Stimulated activated naive CD8-positive, alpha-beta T cell treated with anti-CD3 and anti-CD28 coated beads, Interleukin-15, Interleukin-2, amounts not matched to agents 100 ng/mL and 50 ng/mL, for 24 hours (primary cell): ENCODE results near the gene AIG1.

Experiments
- H3K27ac Mint-ChIP-seq: one replicate; pipeline ENCODE4 v1.8.0; 2021; ENCODE audit warnings: mild to moderate bottlenecking, mixed read lengths
- H3K27me3 Mint-ChIP-seq: one replicate; pipeline ENCODE4 v1.8.0; 2021; ENCODE audit warnings: mixed read lengths
- H3K36me3 Mint-ChIP-seq: one replicate; pipeline ENCODE4 v1.8.0; 2021; ENCODE audit warnings: low read depth, mixed read lengths
- H3K4me1 Mint-ChIP-seq: one replicate; pipeline ENCODE4 v1.8.0; 2021; ENCODE audit warnings: low read depth, mixed read lengths
- H3K4me3 Mint-ChIP-seq: one replicate; pipeline ENCODE4 v1.8.0; 2021; ENCODE audit warnings: mild to moderate bottlenecking, mixed read lengths
- H3K9me3 Mint-ChIP-seq: one replicate; pipeline ENCODE4 v1.8.0; 2021; ENCODE audit warnings: mixed read lengths

AIG1 gene

GRCh38 chr6:143363299-143363698 lies 302.6 kb downstream of the AIG1 start:
- Mint-ChIP-seq H3K36me3 (no peaks in the 10 kb centered on the region), H3K9me3 (no peaks in the 10 kb centered on the region), H3K4me1 (peaks cover 2% of the 10 kb centered on the region), H3K27ac (no peak overlapping the region), H3K4me3 (no peak overlapping the region), H3K27me3 (peaks cover 11% of the 10 kb centered on the region)

GRCh38 chr6:143368426-143368825 lies 307.7 kb downstream of the AIG1 start:
- peaks cover 10% of the 10 kb centered on the region for H3K27me3 Mint-ChIP-seq
- H3K36me3 Mint-ChIP-seq: no peaks in the 10 kb centered on the region
- H3K9me3 Mint-ChIP-seq: no peaks in the 10 kb centered on the region
- no peak overlapping the region for H3K4me3 Mint-ChIP-seq
- H3K4me1 Mint-ChIP-seq: peaks cover 6% of the 10 kb centered on the region
- no peak overlapping the region for H3K27ac Mint-ChIP-seq

- Mint-ChIP-seq H3K27me3 (peaks cover 10% of the 10 kb centered on the region), H3K9me3 (no peaks in the 10 kb centered on the region), H3K4me3 (no peak overlapping the region), H3K4me1 (peaks cover 6% of the 10 kb centered on the region), H3K27ac (no peak overlapping the region), H3K36me3 (no peaks in the 10 kb centered on the region)
Observed at GRCh38 chr6:143369971-143370370, 309.3 kb downstream of the AIG1 start.

- peaks cover 6% of the 10 kb centered on the region for H3K4me1 Mint-ChIP-seq
Observed at GRCh38 chr6:143370812-143371370, 310.2 kb downstream of the AIG1 start.

GRCh38 chr6:143372199-143372882 lies 311.7 kb downstream of the AIG1 start:
- H3K9me3 Mint-ChIP-seq: peaks cover 6% of the 10 kb centered on the region

More at GRCh38 chr6:143370812-143371370, 310.2 kb downstream of the AIG1 start:
- peaks cover 10% of the 10 kb centered on the region for H3K27me3 Mint-ChIP-seq
- no peak overlapping the region for H3K27ac Mint-ChIP-seq
- H3K4me3 Mint-ChIP-seq: no peak overlapping the region
- H3K36me3 Mint-ChIP-seq: no peaks in the 10 kb centered on the region
- no peaks in the 10 kb centered on the region for H3K9me3 Mint-ChIP-seq

GRCh38 chr6:143374014-143374413 lies 313.3 kb downstream of the AIG1 start:
- Mint-ChIP-seq H3K4me1 (no peaks in the 10 kb centered on the region), H3K27ac (no peak overlapping the region), H3K36me3 (peaks cover 4% of the 10 kb centered on the region), H3K4me3 (no peak overlapping the region), H3K27me3 (peaks cover 19% of the 10 kb centered on the region), H3K9me3 (peaks cover 12% of the 10 kb centered on the region)

More at GRCh38 chr6:143372199-143372882, 311.7 kb downstream of the AIG1 start:
- H3K4me3 Mint-ChIP-seq: no peak overlapping the region
- H3K27me3 Mint-ChIP-seq: peaks cover 17% of the 10 kb centered on the region
- H3K4me1 Mint-ChIP-seq: peaks cover 6% of the 10 kb centered on the region
- H3K27ac Mint-ChIP-seq: no peak overlapping the region
- no peaks in the 10 kb centered on the region for H3K36me3 Mint-ChIP-seq

- Mint-ChIP-seq H3K27ac (no peak overlapping the region), H3K27me3 (peaks cover 26% of the 10 kb centered on the region), H3K36me3 (peaks cover 4% of the 10 kb centered on the region), H3K4me3 (no peak overlapping the region), H3K4me1 (no peaks in the 10 kb centered on the region), H3K9me3 (peaks cover 12% of the 10 kb centered on the region)
Observed at GRCh38 chr6:143375022-143375585, 314.4 kb downstream of the AIG1 start.

- no peak overlapping the region for H3K27ac Mint-ChIP-seq
- peaks cover 4% of the 10 kb centered on the region for H3K36me3 Mint-ChIP-seq
- H3K4me1 Mint-ChIP-seq: no peaks in the 10 kb centered on the region
- H3K27me3 Mint-ChIP-seq: peaks cover 29% of the 10 kb centered on the region
- no peak overlapping the region for H3K4me3 Mint-ChIP-seq
- peaks cover 12% of the 10 kb centered on the region for H3K9me3 Mint-ChIP-seq
Observed at GRCh38 chr6:143376375-143376774, 315.7 kb downstream of the AIG1 start.

- Mint-ChIP-seq H3K9me3 (peaks cover 15% of the 10 kb centered on the region), H3K27me3 (peaks cover 29% of the 10 kb centered on the region), H3K4me3 (no peak overlapping the region), H3K27ac (no peak overlapping the region), H3K4me1 (no peaks in the 10 kb centered on the region), H3K36me3 (peaks cover 4% of the 10 kb centered on the region)
Observed at GRCh38 chr6:143376861-143377260, 316.2 kb downstream of the AIG1 start.

- Mint-ChIP-seq H3K27ac (no peak overlapping the region), H3K9me3 (peaks cover 4% of the 10 kb centered on the region), H3K36me3 (no peaks in the 10 kb centered on the region), H3K27me3 (peaks cover under 1% of the 10 kb centered on the region), H3K4me3 (no peak overlapping the region), H3K4me1 (no peaks in the 10 kb centered on the region)
Observed at GRCh38 chr6:143385636-143386035, 324.9 kb downstream of the AIG1 start.

- Mint-ChIP-seq H3K27me3 (no peaks in the 10 kb centered on the region), H3K27ac (no peak overlapping the region), H3K4me1 (no peaks in the 10 kb centered on the region), H3K4me3 (no peak overlapping the region), H3K9me3 (no peaks in the 10 kb centered on the region), H3K36me3 (no peaks in the 10 kb centered on the region)
Observed at GRCh38 chr6:143390278-143390677, 329.6 kb downstream of the AIG1 start.
